Muscle of leg (tissue), 11 donors: ENCODE measurements around the gene WNT7B. TPM values are rescaled to one million over a fixed set of nuclear protein-coding genes. Genes with fewer than 3 reads are reported as not detected.

Source experiments
- DNase-seq: peaks from one replicate; pipeline ENCODE4 v3.0.0; 2013
- H3K27ac ChIP-seq: one replicate; pipeline ENCODE4 v1.5.1; 2013; ENCODE audit warnings: mild to moderate bottlenecking, low read length, control low read depth
- H3K27me3 ChIP-seq: one replicate; pipeline ENCODE4 v1.6.1; 2013; ENCODE audit warnings: low read length; ENCODE audit not compliant: control insufficient read depth, insufficient read depth
- H3K36me3 ChIP-seq: one replicate; pipeline ENCODE4 v1.6.1; 2013; ENCODE audit warnings: low read length; ENCODE audit not compliant: control insufficient read depth, insufficient read depth
- H3K4me1 ChIP-seq: one replicate; pipeline ENCODE4 v1.6.1; 2013; ENCODE audit warnings: low read length; ENCODE audit not compliant: control insufficient read depth, insufficient read depth
- H3K4me3 ChIP-seq: one replicate; pipeline ENCODE4 v1.5.1; 2013; ENCODE audit warnings: low read length, control low read depth
- H3K9me3 ChIP-seq: replicated peaks from 2 replicates; pipeline ENCODE4 v1.6.1; 2013; ENCODE audit warnings: low read depth, low read length; ENCODE audit not compliant: control insufficient read depth
- WGBS: methylation state at CpG from one replicate; pipeline ENCODE4 v1.1.5; 2013; ENCODE audit warnings: missing lambda C conversion rate; ENCODE audit not compliant: insufficient coverage; 5-methylcytosine and 5-hydroxymethylcytosine counted together
- polyA plus RNA-seq, 8 donors: library from polyadenylated mRNA; unstranded; fragments of 120-200 nt; gene quantifications; one replicate each; pipeline versions ENCODE4 v1.2.1 to v1.2.3, GENCODE V29; 2013; ENCODE audit warnings: inconsistent platforms in 1 of 8, low replicate concordance in 1 of 8; ENCODE audit not compliant: insufficient read length in 8 of 8, insufficient read depth in 1 of 8
- total RNA-seq: library from RNA; stranded (reverse); fragments of 120-200 nt; gene quantifications from one replicate; pipeline ENCODE4 v1.2.4, GENCODE V29; 2013

The WNT7B gene
- total and polyA plus RNA-seq, 9 donors, result 0.04 to 3.4 (median 0.08) TPM; not detected in 2

DNA sequence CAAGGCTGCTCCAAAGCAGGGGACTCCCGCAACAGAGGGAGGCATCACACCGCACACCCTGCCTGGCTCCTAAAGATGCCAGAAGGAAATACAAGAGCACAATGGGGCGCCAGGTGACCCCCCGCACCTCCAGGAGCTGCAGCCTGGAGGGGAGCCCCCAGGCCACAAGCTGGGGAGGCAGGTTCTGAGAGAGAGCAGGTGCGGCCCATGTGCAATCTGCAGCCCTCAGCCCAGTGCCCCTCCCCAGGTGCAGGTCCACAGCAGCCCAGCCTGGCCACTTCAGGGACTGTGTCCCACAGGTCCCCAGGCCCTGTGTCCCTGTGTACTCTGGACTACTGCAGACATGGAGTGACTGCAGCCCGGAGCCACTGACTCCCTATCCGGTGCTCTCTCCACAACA lies 13.1 kb downstream of the WNT7B start:
- Histone ChIP-seq H3K9me3 (no peaks in the 10 kb centered on the region), H3K4me3 (no peak overlapping the region), H3K27ac (no peak overlapping the region), H3K36me3 (no peaks in the 10 kb centered on the region), H3K27me3 (peaks cover 37% of the 10 kb centered on the region), H3K4me1 (peaks cover 5% of the 10 kb centered on the region)
- WGBS, result 70% methylated on average over 7 of the region's 7 CpGs
- DNase-seq, result no peak

- 48% methylated on average over 12 of the region's 12 CpGs for WGBS
- H3K27me3 ChIP-seq, result peaks cover 35% of the 10 kb centered on the region
Observed at GRCh38 chr22:45962756-45963324, 14.1 kb downstream of the WNT7B start.

DNA sequence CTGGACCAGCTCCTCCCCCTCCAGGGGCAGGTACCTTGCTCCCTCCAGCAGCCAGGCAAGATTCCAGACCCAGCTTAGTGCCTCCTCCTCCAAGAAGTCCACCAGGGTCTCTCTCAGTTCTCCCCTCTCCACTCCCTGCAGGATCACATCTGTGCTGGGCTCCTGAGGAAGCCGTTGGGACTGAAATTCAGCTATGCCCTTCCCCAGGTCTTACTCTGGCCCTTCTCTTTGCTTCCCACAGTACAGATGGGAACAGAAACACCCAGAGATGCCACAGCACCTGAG lies 14.6 kb downstream of the WNT7B start:
- Histone ChIP-seq H3K36me3 (no peaks in the 10 kb centered on the region), H3K27ac (no peak overlapping the region), H3K4me1 (peaks cover 5% of the 10 kb centered on the region), H3K4me3 (no peak overlapping the region), H3K27me3 (peaks cover 33% of the 10 kb centered on the region), H3K9me3 (no peaks in the 10 kb centered on the region)
- DNase-seq, result no peak
- WGBS, result 75% methylated on average over 1 of the region's 1 CpG

More at GRCh38 chr22:45962756-45963324, 14.1 kb downstream of the WNT7B start:
- Histone ChIP-seq H3K27ac (no peak overlapping the region), H3K4me1 (peaks cover 5% of the 10 kb centered on the region), H3K9me3 (no peaks in the 10 kb centered on the region), H3K36me3 (no peaks in the 10 kb centered on the region), H3K4me3 (no peak overlapping the region)
- no peak for DNase-seq

DNA sequence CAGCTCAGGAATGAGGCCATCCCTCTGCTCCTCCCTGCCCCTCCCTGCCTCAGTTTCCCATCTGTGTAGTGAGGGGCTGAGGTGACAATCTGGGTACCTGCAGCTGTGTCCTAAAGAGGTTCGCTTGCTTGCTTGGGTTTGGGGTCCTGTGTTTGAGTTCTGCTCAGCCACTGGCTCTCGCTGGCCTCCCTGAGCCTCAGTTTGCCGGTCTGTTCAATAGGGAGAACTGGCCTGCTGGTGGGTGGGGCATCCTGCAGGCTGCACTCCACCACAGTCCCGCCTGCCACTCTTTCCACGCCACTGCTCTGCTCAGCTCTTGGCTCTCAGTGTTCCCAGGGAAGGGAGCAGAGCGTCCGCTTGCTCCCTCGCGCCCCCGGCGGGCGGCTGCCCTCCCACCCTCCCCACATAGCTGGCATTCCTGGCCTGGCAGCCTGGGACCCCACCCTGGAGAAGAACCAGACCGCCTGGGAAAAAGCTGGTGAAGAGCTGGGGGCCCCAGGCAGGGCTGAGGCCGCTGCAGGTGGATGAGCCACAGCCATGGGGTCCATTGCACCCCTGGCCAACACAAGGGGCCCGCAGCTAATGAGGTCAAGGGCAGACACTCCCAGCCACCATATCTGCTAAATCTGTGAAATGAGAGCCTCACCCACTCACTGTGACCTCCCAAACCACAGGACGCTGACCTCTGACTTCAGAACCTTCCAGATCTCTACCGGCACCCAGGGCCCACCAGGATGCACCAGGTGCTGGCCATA lies 15.1 kb downstream of the WNT7B start:
- no peaks in the 10 kb centered on the region for H3K9me3 ChIP-seq
- no peak for DNase-seq
- peaks cover 28% of the 10 kb centered on the region for H3K27me3 ChIP-seq
- peaks cover 5% of the 10 kb centered on the region for H3K4me1 ChIP-seq
- no peaks in the 10 kb centered on the region for H3K36me3 ChIP-seq
- no peak overlapping the region for H3K4me3 ChIP-seq
- H3K27ac ChIP-seq, result no peak overlapping the region
- 83% methylated on average over 9 of the region's 17 CpGs for WGBS

- no peak for DNase-seq
- Histone ChIP-seq H3K27ac (no peak overlapping the region), H3K4me1 (peaks cover 5% of the 10 kb centered on the region), H3K36me3 (no peaks in the 10 kb centered on the region), H3K27me3 (peaks cover 23% of the 10 kb centered on the region), H3K9me3 (no peaks in the 10 kb centered on the region), H3K4me3 (no peak overlapping the region)
- 54% methylated on average over 18 of the region's 23 CpGs for WGBS
Observed at GRCh38 chr22:45960477-45961386, 16.2 kb downstream of the WNT7B start.

- DNase-seq, result no peak
- no peak overlapping the region for H3K27ac ChIP-seq
- H3K4me3 ChIP-seq, result no peak overlapping the region
- WGBS, result 64% methylated on average over 17 of the region's 18 CpGs
- no peaks in the 10 kb centered on the region for H3K9me3 ChIP-seq
- H3K4me1 ChIP-seq, result peaks cover 5% of the 10 kb centered on the region
- no peaks in the 10 kb centered on the region for H3K36me3 ChIP-seq
- peaks cover 17% of the 10 kb centered on the region for H3K27me3 ChIP-seq
Observed at GRCh38 chr22:45959719-45960476, 17.1 kb downstream of the WNT7B start.

DNA sequence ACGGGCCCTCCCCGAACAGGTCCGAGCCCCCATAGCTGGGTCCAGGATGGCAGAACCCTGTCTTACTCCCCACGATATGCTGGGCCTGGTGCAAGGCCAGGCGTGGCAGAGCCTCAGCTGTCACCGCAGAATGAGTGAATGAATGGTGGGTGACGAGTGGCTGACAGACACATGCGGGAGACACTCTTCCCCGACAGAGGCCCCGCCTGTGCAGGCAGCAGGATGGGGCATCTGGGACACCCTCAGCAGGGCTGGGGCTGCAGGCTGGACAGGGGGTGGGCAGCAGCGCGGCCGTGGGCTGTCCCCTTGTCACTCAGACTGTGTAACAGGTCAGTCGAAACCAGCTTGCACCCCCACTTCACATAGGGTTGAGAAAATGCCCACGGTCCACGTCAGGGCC lies 18.0 kb downstream of the WNT7B start:
- H3K27me3 ChIP-seq, result peaks cover 16% of the 10 kb centered on the region
- no peaks in the 10 kb centered on the region for H3K36me3 ChIP-seq
- no peak overlapping the region for H3K27ac ChIP-seq
- no peak overlapping the region for H3K4me3 ChIP-seq
- H3K4me1 ChIP-seq, result peaks cover 5% of the 10 kb centered on the region
- WGBS, result 68% methylated on average over 10 of the region's 16 CpGs
- H3K9me3 ChIP-seq, result no peaks in the 10 kb centered on the region
- no peak for DNase-seq

DNA sequence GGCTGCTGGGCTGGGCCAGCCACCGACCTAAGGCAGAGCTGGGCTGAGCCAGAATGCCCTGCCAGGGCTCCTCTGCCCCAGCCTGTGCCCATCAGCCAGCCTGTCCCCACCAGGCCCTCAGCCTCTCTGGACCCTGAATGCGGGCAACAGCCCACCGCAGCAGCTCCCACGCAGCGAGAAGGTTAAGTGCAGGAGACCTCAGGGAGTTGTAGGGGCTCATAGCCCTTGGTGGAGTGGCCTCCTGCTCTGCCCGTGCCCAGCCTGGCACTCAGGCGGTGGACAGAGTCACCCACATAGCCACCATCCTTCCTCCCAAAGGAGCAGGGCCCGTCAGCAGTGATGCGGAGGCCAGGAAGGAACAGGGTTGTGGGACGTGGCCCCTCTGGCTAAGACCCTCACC lies 19.1 kb downstream of the WNT7B start:
- Histone ChIP-seq H3K9me3 (no peaks in the 10 kb centered on the region), H3K36me3 (no peaks in the 10 kb centered on the region), H3K27ac (no peak overlapping the region), H3K4me3 (no peak overlapping the region), H3K27me3 (peaks cover 17% of the 10 kb centered on the region), H3K4me1 (peaks cover 8% of the 10 kb centered on the region)
- no peak for DNase-seq
- WGBS, result 91% methylated on average over 6 of the region's 10 CpGs

- 47% methylated on average over 6 of the region's 18 CpGs for WGBS
- no peak overlapping the region for H3K4me3 ChIP-seq
- peaks cover 25% of the 10 kb centered on the region for H3K4me1 ChIP-seq
- H3K27me3 ChIP-seq, result peaks cover 25% of the 10 kb centered on the region
- DNase-seq, result no peak
- H3K27ac ChIP-seq, result no peak overlapping the region
- H3K36me3 ChIP-seq, result no peaks in the 10 kb centered on the region
- no peaks in the 10 kb centered on the region for H3K9me3 ChIP-seq
Observed at GRCh38 chr22:45953178-45953577, 23.8 kb downstream of the WNT7B start.

DNA sequence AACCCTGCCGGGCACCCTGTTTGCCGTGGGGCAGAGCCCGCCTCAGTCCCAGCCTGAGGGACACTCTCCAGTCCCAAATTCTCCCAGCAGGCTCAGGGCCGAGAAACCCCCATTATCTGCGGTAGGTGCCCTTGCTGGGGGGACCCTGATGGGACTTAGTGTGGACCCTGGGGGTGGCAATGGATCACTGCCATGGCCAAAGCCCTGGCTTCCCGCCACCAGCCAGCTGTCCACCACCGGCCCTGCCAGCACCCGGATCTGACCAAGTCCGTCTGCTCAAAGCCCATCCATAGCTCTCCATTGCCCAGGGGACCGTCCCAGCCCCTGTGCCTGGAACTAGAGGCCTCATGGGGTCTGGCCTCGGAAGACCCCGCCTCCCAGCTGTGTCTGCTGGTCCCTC lies 24.4 kb downstream of the WNT7B start:
- H3K27ac ChIP-seq, result no peak overlapping the region
- H3K9me3 ChIP-seq, result no peaks in the 10 kb centered on the region
- peaks cover 20% of the 10 kb centered on the region for H3K27me3 ChIP-seq
- H3K36me3 ChIP-seq, result no peaks in the 10 kb centered on the region
- H3K4me3 ChIP-seq, result no peak overlapping the region
- H3K4me1 ChIP-seq, result peaks cover 32% of the 10 kb centered on the region
- WGBS, result 65% methylated on average over 9 of the region's 12 CpGs
- DNase-seq, result no peak
